Duodenal mucosa (tissue), 2 donors: ENCODE results near the gene QSER1.

Experiments used
- H3K27ac ChIP-seq: one replicate; pipeline ENCODE4 v1.7.0; 2013; ENCODE audit warnings: low read depth, low read length
- H3K27me3 ChIP-seq, 2 donors: one replicate each; pipeline ENCODE4 v1.7.0; 2013; ENCODE audit warnings: low read length in 2 of 2, control low read depth in 1 of 2; ENCODE audit not compliant: insufficient read depth in 2 of 2, control insufficient read depth in 1 of 2
- H3K36me3 ChIP-seq, 2 donors: one replicate each; pipeline ENCODE4 v1.7.0; 2013; ENCODE audit warnings: low read length in 2 of 2, control low read depth in 1 of 2; ENCODE audit not compliant: insufficient read depth in 2 of 2, control insufficient read depth in 1 of 2
- H3K4me1 ChIP-seq, 2 donors: one replicate each; pipeline ENCODE4 v1.7.0; 2013; ENCODE audit warnings: low read length in 2 of 2, control low read depth in 1 of 2; ENCODE audit not compliant: insufficient read depth in 2 of 2, control insufficient read depth in 1 of 2
- H3K4me3 ChIP-seq, 2 donors: one replicate each; pipeline ENCODE4 v1.7.0; 2013; ENCODE audit warnings: low read length in 2 of 2, low read depth in 1 of 2
- H3K9ac ChIP-seq, 2 donors: one replicate each; pipeline ENCODE4 v1.7.0; 2013; ENCODE audit warnings: low read length in 2 of 2, low read depth in 1 of 2
- H3K9me3 ChIP-seq, 2 donors: one replicate each; pipeline ENCODE4 v1.7.0; 2013; ENCODE audit warnings: low read length in 2 of 2, control low read depth in 1 of 2; ENCODE audit not compliant: control insufficient read depth in 1 of 2

Gene QSER1

GRCh38 chr11:32892355-32893092 lies at the start of gene QSER1:
TSS of gene QSER1 (plus strand) at chr11:32892811. CDS start at chr11:32893126, 315 bp downstream.
- Histone ChIP-seq H3K36me3 (no peaks in the 10 kb centered on the region), H3K27ac (peak within 1 kb of the TSS; percentile 81), H3K9ac (peak within 1 kb of the TSS; percentile 74 to 88), H3K4me1 (peaks cover 0 to 12% of the 10 kb centered on the region in 2 donors), H3K9me3 (no peaks in the 10 kb centered on the region), H3K4me3 (peak within 1 kb of the TSS; percentile 79 to 86), H3K27me3 (no peaks in the 10 kb centered on the region)

DNA sequence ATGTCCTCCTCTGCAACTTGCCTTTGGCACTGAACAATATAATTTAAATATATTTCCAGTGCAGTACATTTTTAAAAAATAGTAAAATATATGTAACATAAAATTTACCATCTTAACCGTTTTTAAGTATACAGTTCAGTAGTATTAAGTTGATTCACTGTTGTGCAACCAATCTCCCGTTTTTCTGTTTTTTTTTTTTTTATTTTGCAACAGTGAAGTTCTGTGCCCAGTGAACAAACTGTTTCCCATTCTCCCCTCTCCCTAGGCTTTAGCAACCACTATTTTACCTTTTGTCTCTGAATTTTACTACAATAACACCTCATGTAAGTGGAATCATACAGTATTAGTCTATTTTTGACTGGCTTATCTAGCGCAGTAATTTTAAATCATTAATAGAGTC lies 49.1 kb upstream of the QSER1 start:
- H3K4me3 ChIP-seq: no peak overlapping the region
- H3K9ac ChIP-seq: no peak overlapping the region
- H3K27me3 ChIP-seq: no peaks in the 10 kb centered on the region
- no peak overlapping the region for H3K27ac ChIP-seq
- H3K9me3 ChIP-seq: no peaks in the 10 kb centered on the region
- peaks cover 3 to 6% of the 10 kb centered on the region in 2 donors for H3K36me3 ChIP-seq
- peaks cover 5 to 7% of the 10 kb centered on the region in 2 donors for H3K4me1 ChIP-seq

DNA sequence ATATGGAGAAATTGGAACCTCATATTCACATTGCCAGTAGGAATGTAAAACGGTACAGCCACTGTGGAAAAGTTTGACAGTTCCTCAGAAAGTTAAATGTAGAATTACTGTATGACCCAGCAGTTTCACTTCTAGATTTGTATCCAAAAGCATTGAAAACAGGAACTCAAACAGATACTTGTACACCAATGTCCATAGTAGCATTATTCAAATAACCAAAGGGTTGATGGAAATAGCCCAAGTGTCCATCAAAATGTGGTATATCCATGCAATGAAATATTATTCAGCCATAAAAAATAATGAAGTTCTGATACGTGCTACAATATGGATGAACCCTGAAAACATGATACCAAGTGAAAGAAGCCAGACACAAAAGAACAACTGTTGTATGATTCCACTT lies 45.1 kb upstream of the QSER1 start:
- no peaks in the 10 kb centered on the region for H3K9me3 ChIP-seq
- no peak overlapping the region for H3K9ac ChIP-seq
- H3K27ac ChIP-seq: no peak overlapping the region
- H3K27me3 ChIP-seq: no peaks in the 10 kb centered on the region
- no peak overlapping the region for H3K4me3 ChIP-seq
- peaks cover 0 to 5% of the 10 kb centered on the region in 2 donors for H3K4me1 ChIP-seq
- H3K36me3 ChIP-seq: peaks cover 0 to 4% of the 10 kb centered on the region in 2 donors

- no peak overlapping the region for H3K4me3 ChIP-seq
- no peaks in the 10 kb centered on the region for H3K27me3 ChIP-seq
- no peak overlapping the region for H3K27ac ChIP-seq
- no peaks in the 10 kb centered on the region for H3K9me3 ChIP-seq
- H3K9ac ChIP-seq: no peak overlapping the region
- peaks cover 0 to 5% of the 10 kb centered on the region in 2 donors for H3K4me1 ChIP-seq
- H3K36me3 ChIP-seq: peaks cover 0 to 5% of the 10 kb centered on the region in 2 donors
Measured at GRCh38 chr11:32849761-32850160, 42.9 kb upstream of the QSER1 start.

- Histone ChIP-seq H3K4me1 (peaks cover 0 to 5% of the 10 kb centered on the region in 2 donors), H3K27me3 (no peaks in the 10 kb centered on the region), H3K9me3 (no peaks in the 10 kb centered on the region), H3K4me3 (no peak overlapping the region), H3K36me3 (peaks cover 0 to 5% of the 10 kb centered on the region in 2 donors), H3K9ac (no peak overlapping the region), H3K27ac (no peak overlapping the region)
Measured at GRCh38 chr11:32851251-32851650, 41.4 kb upstream of the QSER1 start.

GRCh38 chr11:32852207-32852606 lies 40.4 kb upstream of the QSER1 start:
- Histone ChIP-seq H3K27ac (no peak overlapping the region), H3K9ac (no peak overlapping the region), H3K9me3 (no peaks in the 10 kb centered on the region), H3K27me3 (no peaks in the 10 kb centered on the region), H3K4me1 (peaks cover 0 to 5% of the 10 kb centered on the region in 2 donors), H3K36me3 (peaks cover 0 to 5% of the 10 kb centered on the region in 2 donors), H3K4me3 (peak overlapping the region in 1 of 2 donors; percentile 33)

GRCh38 chr11:32855601-32856000 lies 37.0 kb upstream of the QSER1 start:
- no peaks in the 10 kb centered on the region for H3K9me3 ChIP-seq
- no peak overlapping the region for H3K27ac ChIP-seq
- peaks cover 0 to 5% of the 10 kb centered on the region in 2 donors for H3K36me3 ChIP-seq
- H3K9ac ChIP-seq: no peak overlapping the region
- H3K27me3 ChIP-seq: no peaks in the 10 kb centered on the region
- no peak overlapping the region for H3K4me3 ChIP-seq
- peaks cover 0 to 5% of the 10 kb centered on the region in 2 donors for H3K4me1 ChIP-seq

GRCh38 chr11:32858731-32859130 lies 33.9 kb upstream of the QSER1 start:
- Histone ChIP-seq H3K27me3 (no peaks in the 10 kb centered on the region), H3K27ac (no peak overlapping the region), H3K9ac (no peak overlapping the region), H3K4me3 (no peak overlapping the region), H3K9me3 (no peaks in the 10 kb centered on the region), H3K36me3 (peaks cover 0 to 5% of the 10 kb centered on the region in 2 donors), H3K4me1 (no peaks in the 10 kb centered on the region)

DNA sequence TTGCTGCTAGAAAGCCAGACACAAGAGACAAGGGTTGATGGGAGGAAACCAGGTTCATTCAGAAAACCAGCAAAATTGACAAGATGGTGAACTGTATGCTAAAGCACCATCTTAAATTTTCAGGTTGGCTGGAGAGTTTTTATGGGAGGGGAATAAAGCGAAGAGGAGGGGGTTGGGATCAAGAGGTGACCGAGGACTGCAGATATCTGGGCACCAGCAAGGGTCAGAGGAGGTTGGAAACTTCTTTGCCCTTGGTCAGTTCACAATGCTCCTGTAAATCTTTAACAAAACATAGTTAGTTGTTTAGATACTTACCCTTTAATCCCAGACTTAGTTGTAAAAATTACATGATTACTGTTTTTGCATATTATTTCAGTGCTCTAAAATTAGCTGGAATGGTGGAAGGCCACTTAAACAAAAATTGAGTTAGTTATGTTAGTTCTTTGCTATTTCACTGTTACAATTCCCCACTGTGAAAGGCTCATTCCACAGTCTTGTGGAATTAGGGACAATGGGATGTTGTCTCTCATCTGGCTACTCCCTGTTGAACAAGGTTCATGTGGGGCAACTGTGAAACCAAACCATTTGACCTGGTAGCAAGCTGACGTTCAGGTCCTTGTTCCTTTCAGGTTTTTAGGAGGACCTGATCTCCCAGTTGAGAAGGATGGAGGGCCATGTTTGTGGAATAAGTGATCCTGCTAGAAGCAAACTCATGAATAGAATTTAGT lies 30.6 kb upstream of the QSER1 start:
- Histone ChIP-seq H3K9me3 (no peaks in the 10 kb centered on the region), H3K36me3 (no peaks in the 10 kb centered on the region), H3K27ac (no peak overlapping the region), H3K9ac (no peak overlapping the region), H3K4me3 (no peak overlapping the region), H3K4me1 (no peaks in the 10 kb centered on the region), H3K27me3 (no peaks in the 10 kb centered on the region)

- no peak overlapping the region for H3K4me3 ChIP-seq
- no peaks in the 10 kb centered on the region for H3K27me3 ChIP-seq
- H3K4me1 ChIP-seq: no peaks in the 10 kb centered on the region
- no peaks in the 10 kb centered on the region for H3K9me3 ChIP-seq
- H3K27ac ChIP-seq: no peak overlapping the region
- H3K36me3 ChIP-seq: no peaks in the 10 kb centered on the region
- no peak overlapping the region for H3K9ac ChIP-seq
Measured at GRCh38 chr11:32864555-32864954, 28.1 kb upstream of the QSER1 start.
